ENCODE data around the gene PRCC. TPM values are rescaled to one million over a fixed set of nuclear protein-coding genes. Genes with fewer than 3 reads are reported as not detected.

PRCC gene
- total and polyA plus RNA-seq, 2 of the 4 experiments (the other 2 are of a cell fraction), result 10.6 to 59.6 TPM

- H3K4ac ChIP-seq (ENCODE audit: low read depth, low read length), result no peak overlapping the region
- TF ChIP-seq CHD1 (IDR thresholded peaks at IDR 0.05; ENCODE audit: low read depth, low read length) (no peak), USF2 (IDR thresholded peaks at IDR 0.05; ENCODE audit: low read depth, low read length) (no peak), MAFK (IDR thresholded peaks at IDR 0.05; ENCODE audit: low read depth, low read length) (no peak), ELK1 (IDR thresholded peaks at IDR 0.05; ENCODE audit: borderline replicate concordance, low read depth, low read length) (no peak), RAD21 (IDR thresholded peaks at IDR 0.05; ENCODE audit: low read length) (no peak), CEBPB (IDR thresholded peaks at IDR 0.05; ENCODE audit: low read depth, low read length) (no peak), SMC3 (IDR thresholded peaks at IDR 0.05; ENCODE audit: low read depth, low read length) (no peak), POLR2A (IDR thresholded peaks at IDR 0.05; ENCODE audit: low read depth, low read length) (no peak), FOS (IDR thresholded peaks at IDR 0.05; ENCODE audit: low read depth, low read length) (no peak), MXI1 (IDR thresholded peaks at IDR 0.05; ENCODE audit: borderline replicate concordance, low read depth, low read length) (no peak), RCOR1 (IDR thresholded peaks at IDR 0.05; ENCODE audit: insufficient replicate concordance, low read length) (no peak), BHLHE40 (IDR thresholded peaks at IDR 0.05; ENCODE audit: low read depth, low read length) (no peak), RFX5 (IDR thresholded peaks at IDR 0.05; ENCODE audit: low read depth, low read length) (no peak), NFE2L2 (IDR thresholded peaks at IDR 0.05; ENCODE audit: low read depth, low read length) (no peak), CTCF (conservative IDR thresholded peaks at IDR 0.05; ENCODE audit: low read depth, low read length) (no peak)
- in situ Hi-C loops (cut with MboI; ENCODE audit: low sequenced_read_pairs), result no loop called here
- H3K18ac ChIP-seq (ENCODE audit: low read depth, low read length), result no peak overlapping the region
- dilution Hi-C loops (cut with HindIII; ENCODE audit: low sequenced_read_pairs, unreplicated experiment), result no loop called here
- POLR2A ChIA-PET (ENCODE audit: unreplicated experiment), result no interaction called here
- no peak overlapping the region for H3K14ac ChIP-seq (replicated peaks; ENCODE audit: low read depth, low read length)
- WGBS, 2 experiments (ENCODE audit: extremely low coverage in 2 of 2, insufficient read length in 1 of 2), result 57% methylated on average over 1 of the region's 4 CpGs; no CpG with 5 or more reads in 1 of the 2 experiments
- H2BK15ac ChIP-seq (ENCODE audit: low read depth, low read length), result no peak overlapping the region
- no TSS peak for BruUV-seq (replicated peaks)
- no peak overlapping the region for H3K9ac ChIP-seq (ENCODE audit: low read depth, low read length)
- CTCF ChIA-PET, result interaction anchor here (1.1 kb wide), 1 partner anchor 23 kb away, joined by 9 read pairs; no protein-coding TSS in a partner anchor
- peaks cover 18 to 77% of the 10 kb centered on the region in 2 experiments for H3K79me1 ChIP-seq (ENCODE audit: low read depth in 1 of 2, low read length in 2 of 2)
- no peak overlapping the region for H3K56ac ChIP-seq (ENCODE audit: extremely low read depth, insufficient read depth, low read length)
- ATAC-seq (ENCODE audit: low read depth), result no peak
- no peak overlapping the region for H2AK5ac ChIP-seq (ENCODE audit: low read depth, low read length)
- no peak overlapping the region for H3K4me2 ChIP-seq (ENCODE audit: low read depth, low read length)
- peaks cover 4% of the 10 kb centered on the region for H3K4me1 ChIP-seq (ENCODE audit: control insufficient read depth, insufficient read depth, low read length)
- no peak overlapping the region for H3K4me3 ChIP-seq (ENCODE audit: insufficient read depth, low read depth, low read length)
- H3K36me3 ChIP-seq (ENCODE audit: control insufficient read depth, insufficient read depth, low read length), result no peaks in the 10 kb centered on the region; the same call in 1 of the 2 replicates
- 0 out of 2 replicates have a peak overlapping the region, but pooled peaks have one; percentile 34 for H3K23ac ChIP-seq (ENCODE audit: low read depth, low read length)
- H4K8ac ChIP-seq (ENCODE audit: low read depth in 2 of 2, low read length in 2 of 2), result no peak overlapping the region
- H2BK5ac ChIP-seq (ENCODE audit: low read depth, low read length, poor library complexity, severe bottlenecking), result no peak overlapping the region
- H3K27ac ChIP-seq (ENCODE audit: insufficient read depth, low read length), result no peak overlapping the region
- no peak overlapping the region for H2AK9ac ChIP-seq (replicated peaks; ENCODE audit: low read depth, low read length, poor library complexity)
- no peak overlapping the region for H4K5ac ChIP-seq (ENCODE audit: low read depth, low read length)
- no peak overlapping the region for H2AFZ ChIP-seq (replicated peaks; ENCODE audit: low read length, poor library complexity)
- H2BK20ac ChIP-seq (ENCODE audit: low read depth, low read length), result no peak overlapping the region
- intact Hi-C loops (cut with micrococcal nuclease), result no loop called here
- H4K91ac ChIP-seq (ENCODE audit: insufficient read depth, low read depth, low read length), result no peak overlapping the region
- no peak for DNase-seq
- peaks cover 88% of the 10 kb centered on the region for H4K20me1 ChIP-seq (ENCODE audit: insufficient read depth, low read length)
- peaks cover 10% of the 10 kb centered on the region for H3K9me1 ChIP-seq (ENCODE audit: insufficient read depth, low read length)
- no peaks in the 10 kb centered on the region for H3K9me3 ChIP-seq (ENCODE audit: control insufficient read depth, insufficient read depth, low read length)
- no peaks in the 10 kb centered on the region for H3K27me3 ChIP-seq (ENCODE audit: control insufficient read depth, insufficient read depth, low read length)
- H2BK120ac ChIP-seq (ENCODE audit: low read depth, low read length), result no peak overlapping the region
Observed at GRCh38 chr1:156776942-156777341, 9.6 kb downstream of the PRCC start.

Measured in IMR-90 (cell line).